HepG2 (cell line): ENCODE measurements around the gene LLGL2. TPM values are rescaled to one million over a fixed set of nuclear protein-coding genes. Genes with fewer than 3 reads are reported as not detected.

Source experiments
- BHLHE40 ChIP-seq: IDR thresholded peaks from 2 replicates; pipeline ENCODE4 v1.6.1; 2011; ENCODE audit warnings: low read length, improper control_type of control experiment
- DNMT1 ChIP-seq: sonication (generic); formaldehyde crosslinking; IDR thresholded peaks from 2 replicates; pipeline ENCODE4 v1.5.1; 2020; ENCODE audit warnings: mild to moderate bottlenecking, missing genetic modification reagents
- HBP1 ChIP-seq: IDR thresholded peaks from 2 replicates; pipeline ENCODE4 v1.6.1; 2016; ENCODE audit warnings: low read depth, control low read depth
- HCFC1 ChIP-seq: fragments of 150-350 bp; IDR thresholded peaks from 2 replicates; pipeline ENCODE4 v1.6.1; 2014; ENCODE audit warnings: low read depth, low read length
- LBX2 ChIP-seq: sonication (generic); formaldehyde crosslinking; IDR thresholded peaks from 2 replicates; pipeline ENCODE4 v1.5.0; 2020; ENCODE audit warnings: missing genetic modification reagents, mild to moderate bottlenecking, borderline replicate concordance
- NFE2L1 ChIP-seq: sonication (generic); formaldehyde crosslinking; IDR thresholded peaks from 2 replicates; pipeline ENCODE4 v1.4.0; 2020; ENCODE audit warnings: missing genetic modification reagents, mild to moderate bottlenecking, borderline replicate concordance
- POLR2A ChIP-seq, 2 experiments: IDR thresholded peaks; 2 replicates each; pipeline ENCODE4 v1.6.1; 2011; ENCODE audit warnings: low read depth in 2 of 2, low read length in 2 of 2, mild to moderate bottlenecking in 1 of 2, moderate library complexity in 1 of 2; ENCODE audit not compliant: insufficient read depth in 1 of 2
- PRDM15 ChIP-seq: sonication (generic); formaldehyde crosslinking; IDR thresholded peaks from 2 replicates; pipeline ENCODE4 v1.4.0; 2020; ENCODE audit warnings: missing genetic modification reagents
- RARA ChIP-seq: IDR thresholded peaks from 2 replicates; pipeline ENCODE4 v1.6.1; 2016; ENCODE audit warnings: missing genetic modification reagents, missing compliant biosample characterization
- THAP11 ChIP-seq: IDR thresholded peaks from 2 replicates; pipeline ENCODE4 v1.6.1; 2016; ENCODE audit warnings: missing biosample characterization, missing genetic modification reagents
- TOPORS ChIP-seq: sonication (generic); formaldehyde crosslinking; IDR thresholded peaks from 2 replicates; pipeline ENCODE4 v1.8.0; 2023; ENCODE audit warnings: mild to moderate bottlenecking, missing genetic modification reagents
- ZBTB7B ChIP-seq: sonication (generic); formaldehyde crosslinking; IDR thresholded peaks from 2 replicates; pipeline ENCODE4 v1.4.0; 2020; ENCODE audit warnings: missing genetic modification reagents
- ZFP62 ChIP-seq: sonication (generic); formaldehyde crosslinking; IDR thresholded peaks from 2 replicates; pipeline ENCODE4 v1.4.0; 2020; ENCODE audit warnings: missing genetic modification reagents
- ZFYVE20 ChIP-seq: sonication (generic); formaldehyde crosslinking; IDR thresholded peaks from 2 replicates; pipeline ENCODE4 v1.8.0; 2023; ENCODE audit warnings: low read depth, mild to moderate bottlenecking, moderate library complexity, missing genetic modification reagents, borderline replicate concordance
- ZNF335 ChIP-seq: sonication (generic); formaldehyde crosslinking; IDR thresholded peaks from 2 replicates; pipeline ENCODE4 v1.4.0; 2020; ENCODE audit warnings: missing genetic modification reagents
- ZNF337 ChIP-seq: sonication (generic); formaldehyde crosslinking; IDR thresholded peaks from 2 replicates; pipeline ENCODE4 v1.5.1; 2020; ENCODE audit warnings: missing genetic modification reagents, low read depth, mild to moderate bottlenecking, borderline replicate concordance
- ZNF546 ChIP-seq: sonication (generic); formaldehyde crosslinking; conservative IDR thresholded peaks from 2 replicates; pipeline ENCODE4 v1.8.1; 2023; ENCODE audit warnings: mild to moderate bottlenecking, missing genetic modification reagents
- ZNF589 ChIP-seq: sonication (generic); formaldehyde crosslinking; conservative IDR thresholded peaks from 2 replicates; pipeline ENCODE4 v1.8.0; 2022; ENCODE audit warnings: mild to moderate bottlenecking, moderate library complexity, missing genetic modification reagents
- ZNF598 ChIP-seq: sonication (generic); formaldehyde crosslinking; IDR thresholded peaks from 2 replicates; pipeline ENCODE4 v1.5.1; 2020; ENCODE audit warnings: mild to moderate bottlenecking, missing genetic modification reagents, borderline replicate concordance
- ZNF7 ChIP-seq: IDR thresholded peaks from 2 replicates; pipeline ENCODE4 v1.6.1; 2016; ENCODE audit warnings: missing biosample characterization, missing genetic modification reagents
- ZNF749 ChIP-seq: sonication (generic); formaldehyde crosslinking; IDR thresholded peaks from 2 replicates; pipeline ENCODE4 v1.8.0; 2022; ENCODE audit warnings: mild to moderate bottlenecking, missing genetic modification reagents, moderate library complexity, borderline replicate concordance
- ZNF75D ChIP-seq: sonication (generic); formaldehyde crosslinking; IDR thresholded peaks from 2 replicates; pipeline ENCODE4 v1.8.1; 2023; ENCODE audit warnings: missing genetic modification reagents, mild to moderate bottlenecking, borderline replicate concordance
- ZSCAN21 ChIP-seq: sonication (generic); formaldehyde crosslinking; IDR thresholded peaks from 2 replicates; pipeline ENCODE4 v1.8.0; 2022; ENCODE audit warnings: mild to moderate bottlenecking, missing genetic modification reagents, moderate library complexity, borderline replicate concordance
- ZZZ3 ChIP-seq: sonication (generic); formaldehyde crosslinking; IDR thresholded peaks from 2 replicates; pipeline ENCODE4 v1.4.0; 2020; ENCODE audit warnings: missing genetic modification reagents, mild to moderate bottlenecking, borderline replicate concordance
- polyA plus RNA-seq, 8 experiments: library from polyadenylated mRNA; depleted of rRNA in 3 of 8; stranded (reverse) in 7 of 8; unstranded in 1 of 8; fragments of >200 nt; fragmentation: Illumina TruSeq in 4 of 8; extraction: Trizol in 4 of 8; gene quantifications; 2 replicates each; pipeline versions ENCODE4 v1.2.1 to v1.2.3, GENCODE V29; 2011 to 2016; ENCODE audit warnings: low read depth in 4 of 8, missing spikeins in 1 of 8, mixed read lengths in 1 of 8; ENCODE audit not compliant: insufficient read depth in 1 of 8
- total RNA-seq, 5 experiments: library from RNA; depleted of rRNA; stranded (reverse); fragments of >200 nt; fragmentation: Illumina TruSeq; extraction: Trizol; gene quantifications; 2 replicates each; pipeline ENCODE4 v1.2.3, GENCODE V29; 2016; ENCODE audit warnings: low read depth in 1 of 5

Gene LLGL2
- total and polyA plus RNA-seq, 2 of the 13 experiments (the other 11 are each of a cell fraction or from before 2014, with no cell fraction given) = 83.0 to 86.7 TPM

- TF ChIP-seq ZBTB7B (CRISPR knock-in tag) = peak; percentile 97
- no peak for TF ChIP-seq POLR2A (IDR thresholded peaks at IDR 0.05; ENCODE audit: insufficient read depth in 1 of 2, low read depth in 2 of 2, low read length in 2 of 2)
- TF ChIP-seq DNMT1 (CRISPR knock-in tag) = peak; percentile 88
- peak; percentile 80 for TF ChIP-seq BHLHE40
- TF ChIP-seq HCFC1 = no peak
- peak; percentile 89 for TF ChIP-seq ZNF598 (CRISPR knock-in tag)
- TF ChIP-seq HBP1 (CRISPR knock-in tag) = peak; percentile 95
- TF ChIP-seq ZNF546 = peak; percentile 97
- peak; percentile 60; the same call in 1 of the 2 replicates for TF ChIP-seq ZNF749 (CRISPR knock-in tag)
- peak; percentile 59; the same call in 1 of the 2 replicates for TF ChIP-seq ZNF7 (CRISPR knock-in tag)
- 0 out of 2 replicates have a peak, but pooled peaks have one; percentile 74 for TF ChIP-seq NFE2L1 (CRISPR knock-in tag)
- peak; percentile 93; the same call in 1 of the 2 replicates for TF ChIP-seq ZNF75D (CRISPR knock-in tag)
- peak; percentile 63 for TF ChIP-seq RARA (CRISPR knock-in tag)
- TF ChIP-seq THAP11 (CRISPR knock-in tag) = peak; percentile 28
- TF ChIP-seq LBX2 (CRISPR knock-in tag) = peak; percentile 98
- TF ChIP-seq ZSCAN21 (CRISPR knock-in tag) = peak; percentile 78; the same call in 1 of the 2 replicates
- peak; percentile 93 for TF ChIP-seq ZNF589 (CRISPR knock-in tag)
- TF ChIP-seq ZFP62 (CRISPR knock-in tag) = 0 out of 2 replicates have a peak, but pooled peaks have one; percentile 64
- peak; percentile 73 for TF ChIP-seq TOPORS (CRISPR knock-in tag)
- peak; percentile 77; the same call in 1 of the 2 replicates for TF ChIP-seq ZFYVE20 (CRISPR knock-in tag)
- TF ChIP-seq PRDM15 (CRISPR knock-in tag) = peak; percentile 47
- TF ChIP-seq ZNF337 (CRISPR knock-in tag) = peak; percentile 98; the same call in 1 of the 2 replicates
- TF ChIP-seq ZZZ3 = peak; percentile 73
- no peak; the same call in 1 of the 2 replicates for TF ChIP-seq ZNF335 (CRISPR knock-in tag)
Measured at GRCh38 chr17:75515496-75516254, 9.8 kb upstream of the LLGL2 start, which contains the start of gene CASKIN2 (continued).
